Trophoblast cell (in vitro differentiated cells and primary cell): ENCODE data around the gene NFYC.

Experiments used
- DNase-seq, 2 donors: peaks; one replicate each; pipeline ENCODE4 v3.0.0-alpha.2; 2016
- H2AFZ ChIP-seq: 2 replicates; pipeline ENCODE4 v1.6.1; 2013; ENCODE audit warnings: low read length, moderate library complexity, mild to moderate bottlenecking; ENCODE audit not compliant: insufficient read depth, poor library complexity
- H2AK5ac ChIP-seq: 2 replicates; pipeline ENCODE4 v1.6.1; 2013; ENCODE audit warnings: mild to moderate bottlenecking, low read length
- H2BK120ac ChIP-seq: 2 replicates; pipeline ENCODE4 v1.6.1; 2013; ENCODE audit warnings: low read length, mild to moderate bottlenecking, moderate library complexity; ENCODE audit not compliant: insufficient read depth, poor library complexity
- H2BK12ac ChIP-seq: 2 replicates; pipeline ENCODE4 v1.6.1; 2013; ENCODE audit warnings: mild to moderate bottlenecking, low read length, moderate library complexity
- H2BK5ac ChIP-seq: 2 replicates; pipeline ENCODE4 v1.6.1; 2013; ENCODE audit warnings: low read length, low read depth, moderate library complexity, mild to moderate bottlenecking; ENCODE audit not compliant: poor library complexity
- H3K14ac ChIP-seq: 2 replicates; pipeline ENCODE4 v1.6.1; 2013; ENCODE audit warnings: mild to moderate bottlenecking, low read length
- H3K18ac ChIP-seq: 2 replicates; pipeline ENCODE4 v1.6.1; 2013; ENCODE audit warnings: mild to moderate bottlenecking, low read length
- H3K23ac ChIP-seq: 2 replicates; pipeline ENCODE4 v1.6.1; 2013; ENCODE audit warnings: low read length
- H3K27ac ChIP-seq: 2 replicates; pipeline ENCODE4 v1.5.1; 2013; ENCODE audit warnings: low read depth, mild to moderate bottlenecking, inconsistent platforms, low read length, moderate library complexity
- H3K27me3 ChIP-seq: 2 replicates; pipeline ENCODE4 v1.6.1; 2013; ENCODE audit warnings: inconsistent platforms, mild to moderate bottlenecking, low read length, moderate library complexity; ENCODE audit not compliant: insufficient read depth
- H3K36me3 ChIP-seq, 2 experiments: 1 replicate in 1 of 2; 2 replicates in 1 of 2; pipeline ENCODE4 v1.6.1; 2013; ENCODE audit warnings: low read length in 2 of 2, mild to moderate bottlenecking in 2 of 2, moderate library complexity in 1 of 2; ENCODE audit not compliant: insufficient read depth in 2 of 2, control insufficient read depth in 1 of 2
- H3K4ac ChIP-seq: 2 replicates; pipeline ENCODE4 v1.6.1; 2013; ENCODE audit warnings: low read depth, mild to moderate bottlenecking, low read length, moderate library complexity
- H3K4me1 ChIP-seq, 2 experiments: 1 replicate in 1 of 2; 2 replicates in 1 of 2; pipeline ENCODE4 v1.6.1; 2013; ENCODE audit warnings: low read length in 2 of 2, mild to moderate bottlenecking in 2 of 2, moderate library complexity in 1 of 2; ENCODE audit not compliant: insufficient read depth in 2 of 2, control insufficient read depth in 1 of 2
- H3K4me2 ChIP-seq: 2 replicates; pipeline ENCODE4 v1.6.1; 2013; ENCODE audit warnings: inconsistent platforms, mild to moderate bottlenecking, low read length, moderate library complexity
- H3K4me3 ChIP-seq: 2 replicates; pipeline ENCODE4 v1.5.1; 2013; ENCODE audit warnings: mild to moderate bottlenecking, low read depth, low read length, inconsistent platforms
- H3K79me1 ChIP-seq: one replicate; pipeline ENCODE4 v1.6.1; 2013; ENCODE audit warnings: low read length
- H3K79me2 ChIP-seq: 2 replicates; pipeline ENCODE4 v1.6.1; 2013; ENCODE audit warnings: low read length, mild to moderate bottlenecking; ENCODE audit not compliant: control insufficient read depth, insufficient read depth, poor library complexity
- H3K9ac ChIP-seq: 2 replicates; pipeline ENCODE4 v1.6.1; 2013; ENCODE audit warnings: mild to moderate bottlenecking, low read length
- H3K9me3 ChIP-seq: 2 replicates; pipeline ENCODE4 v1.6.1; 2013; ENCODE audit warnings: low read depth, mild to moderate bottlenecking, control low read depth, inconsistent platforms, low read length; ENCODE audit not compliant: insufficient read depth
- H4K12ac ChIP-seq: 2 replicates; pipeline ENCODE4 v1.6.1; 2013; ENCODE audit warnings: low read depth, mild to moderate bottlenecking, low read length, moderate library complexity
- H4K8ac ChIP-seq: 2 replicates; pipeline ENCODE4 v1.6.1; 2013; ENCODE audit warnings: low read depth, mild to moderate bottlenecking, low read length, moderate library complexity
- H4K91ac ChIP-seq: one replicate; pipeline ENCODE4 v1.6.1; 2013; ENCODE audit warnings: low read depth, mild to moderate bottlenecking, low read length, moderate library complexity
- WGBS: extraction: QIAGEN DNeasy Blood & Tissue Kit; methylation state at CpG from one replicate; pipeline ENCODE4 v1.1.7; 2013; ENCODE audit warnings: missing lambda C conversion rate; ENCODE audit not compliant: insufficient read length, insufficient coverage; ENCODE audit errors: extremely low coverage; 5-methylcytosine and 5-hydroxymethylcytosine counted together

Gene NFYC

GRCh38 chr1:40757084-40757483 is 65.6 kb downstream of the NFYC start:
- H2BK5ac ChIP-seq, result no peak overlapping the region
- no peak overlapping the region for H3K14ac ChIP-seq
- no peaks in the 10 kb centered on the region for H3K9me3 ChIP-seq
- H3K27ac ChIP-seq, result no peak overlapping the region
- no peak overlapping the region for H2BK120ac ChIP-seq
- no CpG with 5 or more reads among the region's 8 CpGs for WGBS
- H4K91ac ChIP-seq, result no peak overlapping the region
- H3K79me2 ChIP-seq, result no peaks in the 10 kb centered on the region
- DNase-seq, result no peak
- H4K8ac ChIP-seq, result no peak overlapping the region
- no peak overlapping the region for H3K18ac ChIP-seq
- no peak overlapping the region for H3K4ac ChIP-seq
- H3K36me3 ChIP-seq, result peaks cover 37 to 70% of the 10 kb centered on the region in 2 experiments
- H3K27me3 ChIP-seq, result no peaks in the 10 kb centered on the region
- H3K79me1 ChIP-seq, result no peaks in the 10 kb centered on the region
- no peak overlapping the region for H4K12ac ChIP-seq
- no peak overlapping the region for H3K4me3 ChIP-seq
- no peak overlapping the region for H2BK12ac ChIP-seq
- H3K9ac ChIP-seq, result no peak overlapping the region
- H3K23ac ChIP-seq, result no peak overlapping the region
- no peak overlapping the region for H2AFZ ChIP-seq
- no peak overlapping the region for H2AK5ac ChIP-seq
- H3K4me2 ChIP-seq, result no peak overlapping the region
- H3K4me1 ChIP-seq, result no peaks in the 10 kb centered on the region

GRCh38 chr1:40758004-40758403 is 66.5 kb downstream of the NFYC start:
- Histone ChIP-seq H3K27me3 (no peaks in the 10 kb centered on the region), H3K4me1 (no peaks in the 10 kb centered on the region), H2BK5ac (no peak overlapping the region), H4K91ac (no peak overlapping the region), H2BK120ac (no peak overlapping the region), H3K27ac (no peak overlapping the region), H2BK12ac (no peak overlapping the region), H3K4ac (no peak overlapping the region), H3K14ac (no peak overlapping the region), H2AFZ (no peak overlapping the region), H3K36me3 (peaks cover 39 to 72% of the 10 kb centered on the region in 2 experiments), H3K4me2 (no peak overlapping the region), H3K9me3 (no peaks in the 10 kb centered on the region), H4K12ac (no peak overlapping the region), H3K79me2 (no peaks in the 10 kb centered on the region), H3K9ac (no peak overlapping the region), H3K79me1 (no peaks in the 10 kb centered on the region), H3K4me3 (no peak overlapping the region), H3K18ac (no peak overlapping the region), H2AK5ac (no peak overlapping the region), H3K23ac (no peak overlapping the region), H4K8ac (no peak overlapping the region)
- no peak for DNase-seq
- WGBS, result no CpG with 5 or more reads among the region's 7 CpGs

DNA sequence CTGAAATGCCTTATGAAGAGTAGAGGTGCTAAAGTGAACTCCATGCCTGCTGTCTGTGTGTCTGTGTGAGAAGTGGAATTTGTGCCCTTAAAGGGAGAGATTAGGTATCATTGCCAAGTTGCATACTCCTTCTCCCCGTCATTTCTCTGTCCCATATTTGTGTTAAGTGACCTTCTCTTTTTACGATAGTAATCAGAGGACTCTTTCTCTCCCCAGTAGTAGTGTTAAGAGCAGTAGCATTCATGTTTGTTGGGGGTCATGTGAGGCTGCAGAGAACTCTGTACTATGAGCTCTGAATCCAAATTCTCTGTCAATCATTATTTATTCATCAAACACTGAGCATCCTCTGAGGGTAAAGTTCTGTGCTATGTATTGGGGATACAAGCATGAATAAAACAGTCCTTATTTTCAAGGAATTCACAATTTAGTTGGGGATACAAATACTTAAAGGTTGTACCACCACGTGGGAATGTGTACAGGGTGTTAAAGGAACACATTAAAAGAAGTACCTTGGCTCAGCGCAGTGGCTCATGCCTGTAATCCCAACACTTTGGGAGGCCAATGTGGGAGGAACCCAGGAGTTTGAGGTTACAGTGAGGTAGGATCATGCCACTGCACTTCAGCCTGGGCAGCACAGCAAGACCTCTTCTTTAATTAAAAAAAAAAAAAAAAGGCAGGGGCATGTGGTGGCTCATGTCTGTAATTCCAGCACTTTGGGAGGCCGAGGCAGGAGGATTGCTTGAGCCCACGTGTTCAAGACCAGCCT is 67.3 kb downstream of the NFYC start:
- no peak overlapping the region for H2BK5ac ChIP-seq
- no peak overlapping the region for H3K4me3 ChIP-seq
- no peak overlapping the region for H2AFZ ChIP-seq
- no peak overlapping the region for H4K8ac ChIP-seq
- no peaks in the 10 kb centered on the region for H3K4me1 ChIP-seq
- no peak overlapping the region for H4K91ac ChIP-seq
- no peak for DNase-seq
- H2BK120ac ChIP-seq, result no peak overlapping the region
- H2BK12ac ChIP-seq, result no peak overlapping the region
- no peaks in the 10 kb centered on the region for H3K79me2 ChIP-seq
- no peak overlapping the region for H3K27ac ChIP-seq
- no peak overlapping the region for H3K4ac ChIP-seq
- no peak overlapping the region for H3K23ac ChIP-seq
- H4K12ac ChIP-seq, result no peak overlapping the region
- H3K9ac ChIP-seq, result no peak overlapping the region
- no peak overlapping the region for H2AK5ac ChIP-seq
- H3K4me2 ChIP-seq, result no peak overlapping the region
- H3K27me3 ChIP-seq, result no peaks in the 10 kb centered on the region
- H3K9me3 ChIP-seq, result no peaks in the 10 kb centered on the region
- no peak overlapping the region for H3K14ac ChIP-seq
- peaks cover 39 to 71% of the 10 kb centered on the region in 2 experiments for H3K36me3 ChIP-seq
- H3K18ac ChIP-seq, result no peak overlapping the region
- no peaks in the 10 kb centered on the region for H3K79me1 ChIP-seq
- WGBS, result no CpG with 5 or more reads among the region's 6 CpGs

DNA sequence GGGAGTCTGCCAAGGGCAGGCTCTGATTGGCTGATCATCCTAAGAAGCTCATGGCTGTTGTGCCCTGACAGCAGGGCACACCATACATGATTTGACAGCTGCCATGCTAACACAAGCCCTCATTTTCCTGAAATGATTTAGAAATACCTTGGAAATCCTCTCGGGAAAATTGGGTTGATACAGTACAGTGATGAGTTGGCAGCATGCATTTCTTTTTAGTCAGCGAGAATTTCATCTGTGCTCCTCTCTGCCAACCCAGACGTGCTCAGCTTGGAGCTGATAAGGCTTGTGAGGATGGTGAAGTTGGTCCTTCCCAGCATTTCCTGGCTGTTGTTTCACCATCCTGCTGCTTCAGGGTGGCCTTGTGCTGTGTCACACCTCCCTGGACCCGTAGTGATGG is 69.5 kb downstream of the NFYC start:
- no peak overlapping the region for H4K8ac ChIP-seq
- DNase-seq, result no peak
- no peak overlapping the region for H4K91ac ChIP-seq
- H3K79me2 ChIP-seq, result no peaks in the 10 kb centered on the region
- H3K4ac ChIP-seq, result no peak overlapping the region
- H3K23ac ChIP-seq, result no peak overlapping the region
- H4K12ac ChIP-seq, result no peak overlapping the region
- WGBS, result no CpG with 5 or more reads among the region's 4 CpGs
- no peak overlapping the region for H2AK5ac ChIP-seq
- no peak overlapping the region for H3K14ac ChIP-seq
- no peak overlapping the region for H2AFZ ChIP-seq
- peaks cover 35 to 64% of the 10 kb centered on the region in 2 experiments for H3K36me3 ChIP-seq
- no peak overlapping the region for H3K18ac ChIP-seq
- H3K4me3 ChIP-seq, result no peak overlapping the region
- H2BK12ac ChIP-seq, result no peak overlapping the region
- H2BK5ac ChIP-seq, result no peak overlapping the region
- H3K4me1 ChIP-seq, result peaks cover 0 to 1% of the 10 kb centered on the region in 2 experiments
- H2BK120ac ChIP-seq, result no peak overlapping the region
- H3K9me3 ChIP-seq, result no peaks in the 10 kb centered on the region
- H3K4me2 ChIP-seq, result no peak overlapping the region
- H3K79me1 ChIP-seq, result no peaks in the 10 kb centered on the region
- H3K9ac ChIP-seq, result no peak overlapping the region
- no peak overlapping the region for H3K27ac ChIP-seq
- no peaks in the 10 kb centered on the region for H3K27me3 ChIP-seq
